PFSK-1 (cell line): ENCODE data around the gene FOXN3.

ENCODE experiments used
- FOXP2 ChIP-seq: optimal IDR thresholded peaks from 2 replicates; pipeline ENCODE3; 2011; ENCODE audit warnings: borderline replicate concordance, control low read depth, inconsistent platforms; ENCODE audit not compliant: insufficient read depth; ENCODE audit errors: extremely low read length, extremely low read depth
- POLR2AphosphoS5 ChIP-seq: IDR thresholded peaks from 2 replicates; pipeline ENCODE4 v1.6.1; 2012; ENCODE audit warnings: low read depth, mild to moderate bottlenecking, control low read depth, low read length, moderate library complexity
- REST ChIP-seq, 2 experiments: IDR thresholded peaks; 2 replicates each; pipeline versions ENCODE4 v1.6.1 to v1.8.0; 2011 to 2012; ENCODE audit warnings: low read depth in 2 of 2, low read length in 2 of 2, control low read depth in 1 of 2, inconsistent platforms in 1 of 2, mild to moderate bottlenecking in 1 of 2, moderate library complexity in 1 of 2; ENCODE audit not compliant: insufficient read depth in 1 of 2
- SIN3A ChIP-seq: IDR thresholded peaks from 2 replicates; pipeline ENCODE4 v1.6.1; 2012; ENCODE audit warnings: mild to moderate bottlenecking, low read length, moderate library complexity, borderline replicate concordance; ENCODE audit not compliant: insufficient read depth
- TAF1 ChIP-seq: IDR thresholded peaks from 2 replicates; pipeline ENCODE4 v1.6.1; 2012; ENCODE audit warnings: low read length, control low read depth, borderline replicate concordance; ENCODE audit not compliant: insufficient read depth

FOXN3 gene

GRCh38 chr14:89268514-89268913 lies 148.5 kb downstream of the FOXN3 start:
- TF ChIP-seq SIN3A: no peak
- TF ChIP-seq POLR2AphosphoS5: no peak
- TF ChIP-seq FOXP2: no peak
- no peak for TF ChIP-seq TAF1
- TF ChIP-seq REST (IDR thresholded peaks at IDR 0.05; ENCODE audit: insufficient read depth in 1 of 2, low read depth in 2 of 2, low read length in 2 of 2): no peak

GRCh38 chr14:89267656-89268055 lies 149.4 kb downstream of the FOXN3 start:
- TF ChIP-seq FOXP2 (no peak), TAF1 (no peak), REST (IDR thresholded peaks at IDR 0.05; ENCODE audit: insufficient read depth in 1 of 2, low read depth in 2 of 2, low read length in 2 of 2) (no peak), SIN3A (no peak), POLR2AphosphoS5 (no peak)

- TF ChIP-seq FOXP2 (no peak), POLR2AphosphoS5 (no peak), REST (IDR thresholded peaks at IDR 0.05; ENCODE audit: insufficient read depth in 1 of 2, low read depth in 2 of 2, low read length in 2 of 2) (no peak), SIN3A (no peak), TAF1 (no peak)
These were observed 149.9 kb downstream of the FOXN3 start for GRCh38 chr14:89267163-89267562.

- no peak for TF ChIP-seq REST (IDR thresholded peaks at IDR 0.05; ENCODE audit: insufficient read depth in 1 of 2, low read depth in 2 of 2, low read length in 2 of 2)
- TF ChIP-seq FOXP2: no peak
- no peak for TF ChIP-seq SIN3A
- TF ChIP-seq POLR2AphosphoS5: no peak
- TF ChIP-seq TAF1: no peak
These were observed 150.3 kb downstream of the FOXN3 start for GRCh38 chr14:89266754-89267153.

GRCh38 chr14:89265234-89265633 lies 151.8 kb downstream of the FOXN3 start:
- TF ChIP-seq SIN3A (no peak), POLR2AphosphoS5 (no peak), FOXP2 (no peak), REST (IDR thresholded peaks at IDR 0.05; ENCODE audit: insufficient read depth in 1 of 2, low read depth in 2 of 2, low read length in 2 of 2) (no peak), TAF1 (no peak)
